Measurements from ENCODE around the gene ASB15.

ASB15 gene

DNA sequence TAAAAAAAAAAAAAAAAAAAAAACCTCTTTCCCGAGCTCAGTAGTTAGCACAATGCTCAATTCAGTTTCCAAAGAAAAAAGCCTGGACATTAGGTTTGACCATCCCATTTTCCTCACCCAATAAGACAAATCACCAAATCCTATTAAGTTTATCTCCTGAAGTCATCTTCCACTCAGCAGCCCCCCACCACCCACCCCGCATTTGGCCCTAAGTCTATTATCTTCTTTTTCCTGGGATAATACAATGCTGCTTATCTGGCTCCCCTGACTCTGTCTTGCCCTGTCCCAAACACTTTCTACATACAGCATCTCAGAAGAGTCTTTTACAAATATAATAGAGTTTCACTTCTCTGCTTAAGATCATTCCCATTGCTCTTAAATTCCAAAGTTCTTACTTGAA is 36.3 kb downstream of the ASB15 start:
- no peak for DNase-seq

DNA sequence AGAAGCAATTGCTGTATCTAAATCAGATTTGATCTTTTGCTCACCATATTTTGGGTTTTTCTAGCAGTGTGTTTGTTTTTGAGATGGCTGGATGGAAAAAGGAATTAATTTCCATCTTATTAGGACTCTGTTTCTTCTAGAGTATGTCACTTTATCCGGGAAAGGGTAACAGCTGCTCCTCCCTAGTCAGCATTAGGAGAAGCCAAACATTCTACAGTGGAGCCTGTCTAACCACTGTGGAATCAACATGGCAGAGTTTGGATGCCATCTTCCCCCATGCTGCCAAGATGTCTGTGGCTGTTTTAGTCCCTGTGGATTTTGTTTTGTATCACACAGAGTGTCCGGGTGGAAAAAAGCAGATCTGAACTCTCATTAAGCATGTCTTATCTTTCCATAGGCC is 38.0 kb downstream of the ASB15 start:
- DNase-seq: no peak

DNA sequence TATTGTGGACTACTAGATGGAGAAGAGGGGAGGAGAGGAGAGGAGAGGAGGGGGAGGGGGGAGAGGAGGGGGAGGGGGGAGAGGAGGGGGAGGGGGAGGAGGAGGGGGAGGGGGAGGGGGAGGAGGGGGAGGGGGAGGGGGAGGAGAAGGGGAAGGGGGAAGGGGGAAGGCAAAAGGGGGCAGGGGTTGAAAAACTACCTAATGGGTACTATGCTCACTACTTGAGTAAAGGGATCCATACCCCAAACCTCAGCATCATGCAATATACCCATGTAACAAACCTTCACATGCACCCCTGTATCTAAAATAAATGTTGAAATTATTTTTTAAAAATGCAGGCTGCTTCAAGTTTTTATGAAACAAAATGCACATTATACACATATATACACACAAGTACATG is 39.0 kb downstream of the ASB15 start:
- no peak for DNase-seq

DNA sequence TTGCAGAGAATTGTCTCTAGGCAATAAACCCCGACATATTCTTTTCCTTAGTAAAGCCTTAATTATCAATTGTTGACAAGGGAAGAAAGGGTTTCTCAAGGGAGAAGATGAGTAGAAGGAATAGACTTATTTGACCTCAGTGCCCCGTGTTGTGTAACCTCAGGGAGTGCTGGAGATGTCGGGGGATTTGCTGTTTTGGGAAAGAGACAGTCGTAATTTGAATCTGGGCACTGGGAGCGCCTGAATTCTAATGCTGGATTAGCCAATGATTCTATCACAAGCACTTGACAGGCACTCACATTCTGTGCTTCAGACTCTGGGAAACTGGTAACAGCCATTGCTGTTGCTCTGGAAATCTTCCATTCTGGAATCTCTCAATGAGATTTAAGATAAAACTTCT is 40.3 kb downstream of the ASB15 start:
- no peak for DNase-seq

DNA sequence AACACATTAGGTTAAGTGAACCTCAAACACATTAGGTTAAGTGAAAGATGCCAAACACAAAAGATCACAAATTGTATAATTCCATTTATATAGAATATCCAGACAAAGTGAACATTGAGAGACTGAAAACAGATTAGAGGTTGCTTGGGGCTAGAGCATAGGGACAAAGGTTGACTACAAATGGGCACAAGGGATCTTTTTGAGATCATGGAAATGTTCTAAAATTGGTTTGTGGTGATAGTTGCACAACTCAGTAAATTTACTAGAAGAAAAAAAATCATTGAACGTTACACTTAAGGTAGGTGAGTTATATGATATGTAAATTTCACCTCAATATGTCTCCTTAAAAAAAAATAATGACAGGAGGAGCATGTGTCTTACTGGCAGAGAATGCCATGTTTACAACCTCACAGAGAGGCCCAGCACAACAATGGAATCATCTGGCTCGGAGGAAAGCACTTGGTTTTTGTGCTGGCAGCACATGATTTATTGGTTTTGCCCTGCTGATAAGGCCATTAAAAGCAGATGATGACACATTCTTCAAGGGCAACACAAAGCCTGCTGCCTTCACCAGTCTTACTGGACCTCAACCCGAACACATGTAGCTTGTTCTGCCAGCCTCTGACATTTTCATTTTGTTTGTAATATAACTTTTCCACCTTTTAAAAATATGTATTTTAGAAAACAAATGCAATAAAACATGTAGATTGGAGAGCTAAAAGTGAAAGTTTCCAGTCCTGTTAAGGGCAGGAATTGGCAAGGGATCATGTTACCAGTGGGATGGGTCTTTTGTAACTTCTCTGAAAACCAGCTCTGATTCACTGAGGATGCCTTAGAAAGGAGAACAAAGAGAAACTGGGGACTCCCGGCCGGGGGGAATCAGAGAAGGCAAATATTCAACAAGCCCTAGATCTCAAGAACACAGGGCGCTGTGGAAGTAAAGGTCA is 42.1 kb downstream of the ASB15 start:
- peak; percentile 73 for DNase-seq

DNA sequence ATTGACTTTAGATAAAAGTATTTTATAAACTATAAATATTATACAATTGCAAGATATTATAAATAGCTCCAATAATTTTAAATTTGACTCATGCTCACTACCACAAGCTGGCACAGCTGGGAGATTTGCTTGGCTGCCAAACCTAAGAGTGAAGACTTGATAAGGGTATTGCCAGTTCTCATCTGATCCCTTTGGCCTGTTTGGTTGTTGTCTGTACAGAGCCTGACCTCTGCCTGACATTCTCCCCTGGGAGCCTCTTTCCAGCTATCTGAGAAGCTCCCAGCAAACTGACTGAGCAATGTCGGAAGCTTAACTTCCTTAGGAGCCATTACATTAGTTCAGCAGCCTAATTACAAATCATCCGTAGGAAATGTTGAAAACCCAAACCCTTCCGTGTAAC is 43.9 kb downstream of the ASB15 start:
- DNase-seq: no peak

DNA sequence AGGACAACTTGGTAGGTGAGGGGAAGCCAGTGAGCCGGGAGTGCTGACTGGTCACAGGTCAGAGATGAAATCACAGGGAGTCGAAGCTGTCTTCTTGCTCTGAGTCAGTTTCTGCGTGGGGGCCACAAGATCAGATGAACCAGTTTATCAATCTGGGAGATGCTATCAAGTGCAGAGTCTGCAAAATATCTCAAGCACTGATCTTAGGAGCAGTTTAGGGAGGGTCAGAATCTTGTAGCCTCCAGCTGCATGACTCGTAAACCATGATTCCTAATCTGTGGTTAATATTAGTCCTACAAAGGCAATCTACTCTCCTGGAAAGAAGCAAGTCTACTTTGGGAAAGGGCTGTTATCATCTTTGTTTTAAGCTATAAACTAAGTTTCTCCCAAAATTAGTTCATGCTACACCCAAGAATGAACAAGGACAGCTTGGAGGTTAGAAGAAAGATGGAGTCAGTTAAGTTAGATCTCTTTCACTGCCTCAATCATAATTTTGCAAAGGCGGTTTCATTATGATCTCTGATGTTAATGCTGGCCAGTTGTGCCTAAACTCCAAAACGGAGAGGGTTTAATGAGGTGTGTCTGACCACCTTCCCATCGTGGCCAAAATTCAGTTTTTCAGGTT is 45.6 kb downstream of the ASB15 start:
- no peak for DNase-seq

DNA sequence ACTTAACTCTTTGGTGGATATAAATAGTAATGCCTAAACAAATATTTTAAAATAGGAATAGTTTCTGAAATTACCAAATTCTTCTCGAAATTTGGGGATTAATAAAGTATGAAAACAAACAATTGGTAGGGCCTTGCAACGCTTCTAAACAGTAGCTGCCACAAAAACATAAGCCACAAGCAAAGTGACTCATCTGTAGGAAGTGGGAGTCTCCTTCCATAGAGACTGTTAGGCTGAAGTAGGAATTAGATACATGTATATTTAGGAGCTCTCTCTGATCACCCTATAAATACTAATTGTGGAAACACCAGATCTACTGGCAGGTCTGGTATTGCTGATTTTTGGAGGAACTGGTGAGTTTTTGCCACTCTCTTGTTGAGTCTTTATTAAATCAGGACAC is 48.3 kb downstream of the ASB15 start:
- no peak for DNase-seq

DNA sequence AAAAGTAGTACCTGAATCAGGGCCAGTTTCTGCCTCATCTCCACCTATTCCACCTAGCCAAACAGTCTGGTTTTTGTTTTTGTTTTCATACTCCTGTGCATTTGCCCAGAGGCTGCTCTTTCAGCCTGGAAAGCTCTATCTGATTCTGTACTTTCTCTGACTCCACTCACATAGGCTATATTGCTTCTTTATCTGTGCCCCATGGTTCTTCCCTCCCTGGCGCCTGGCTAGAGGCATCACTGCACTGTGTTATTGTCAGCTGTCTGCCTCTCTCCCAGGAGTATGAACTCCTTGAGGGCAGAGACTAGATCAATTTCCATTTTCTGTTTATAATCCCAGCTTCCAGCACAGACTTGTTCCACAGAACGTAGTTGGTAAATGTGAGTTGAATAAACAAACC is 49.0 kb downstream of the ASB15 start:
- DNase-seq: no peak

DNA sequence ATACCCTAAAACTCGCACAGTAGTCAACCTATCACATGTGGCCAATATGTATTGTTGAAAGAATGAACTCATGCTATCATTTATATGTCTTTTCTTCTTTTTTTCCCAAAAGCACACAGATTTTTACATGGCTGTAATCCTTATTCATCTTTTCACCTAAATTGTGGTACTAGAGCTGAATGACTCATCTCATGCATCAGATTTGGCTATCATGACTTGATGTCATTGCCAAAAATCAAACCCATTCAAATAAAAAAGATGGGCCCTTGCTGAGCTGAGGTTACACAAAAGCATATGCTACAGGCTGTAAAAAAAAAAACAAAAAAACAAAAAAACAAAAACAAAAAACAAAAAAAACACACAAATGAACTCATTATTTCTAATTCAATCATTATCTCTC is 50.8 kb downstream of the ASB15 start:
- DNase-seq: no peak

DNA sequence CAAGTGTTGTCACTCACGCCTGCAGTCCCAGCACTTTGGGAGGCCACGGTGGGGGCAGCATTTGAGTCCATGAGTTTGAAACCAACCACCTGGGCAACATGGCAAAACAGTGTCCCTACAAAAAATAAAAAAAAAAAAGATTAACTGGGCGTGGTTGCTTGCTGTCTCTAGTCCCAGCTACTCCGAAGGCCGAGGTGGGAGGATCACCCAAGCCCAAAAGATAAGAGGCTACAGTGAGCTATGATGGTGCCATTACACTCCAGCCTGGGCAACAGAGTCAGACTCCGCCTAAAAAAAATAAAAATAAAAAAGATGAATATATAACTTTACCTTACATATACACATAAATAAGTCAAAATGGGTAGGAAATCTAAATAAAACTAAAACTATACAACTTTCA is 51.5 kb downstream of the ASB15 start:
- no peak for DNase-seq

DNA sequence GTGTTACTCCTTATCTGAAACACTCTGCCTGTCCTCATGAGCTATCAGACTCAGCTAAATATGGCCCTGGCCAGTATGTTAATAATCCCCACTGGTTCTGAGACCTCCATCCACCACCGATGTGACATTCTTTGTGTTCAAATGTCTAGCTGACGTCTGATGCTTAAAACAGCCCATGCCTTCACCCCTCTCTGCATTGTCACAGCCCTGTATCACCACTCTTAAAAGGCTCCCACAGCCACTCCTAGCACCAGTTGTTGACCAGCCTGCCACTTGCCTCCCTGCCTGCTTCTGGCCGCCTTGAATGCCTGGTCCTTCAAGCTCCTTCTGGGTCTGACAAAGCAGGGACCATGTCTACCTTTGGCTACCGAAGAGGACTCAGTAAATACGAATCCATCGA is 54.0 kb downstream of the ASB15 start, which contains the start of gene LMOD2:
LMOD2 (plus strand) TSS at position 253 of the 400 bp plus-strand sequence; CDS start at position 351, 98 bp downstream.
- DNase-seq: no peak

DNA sequence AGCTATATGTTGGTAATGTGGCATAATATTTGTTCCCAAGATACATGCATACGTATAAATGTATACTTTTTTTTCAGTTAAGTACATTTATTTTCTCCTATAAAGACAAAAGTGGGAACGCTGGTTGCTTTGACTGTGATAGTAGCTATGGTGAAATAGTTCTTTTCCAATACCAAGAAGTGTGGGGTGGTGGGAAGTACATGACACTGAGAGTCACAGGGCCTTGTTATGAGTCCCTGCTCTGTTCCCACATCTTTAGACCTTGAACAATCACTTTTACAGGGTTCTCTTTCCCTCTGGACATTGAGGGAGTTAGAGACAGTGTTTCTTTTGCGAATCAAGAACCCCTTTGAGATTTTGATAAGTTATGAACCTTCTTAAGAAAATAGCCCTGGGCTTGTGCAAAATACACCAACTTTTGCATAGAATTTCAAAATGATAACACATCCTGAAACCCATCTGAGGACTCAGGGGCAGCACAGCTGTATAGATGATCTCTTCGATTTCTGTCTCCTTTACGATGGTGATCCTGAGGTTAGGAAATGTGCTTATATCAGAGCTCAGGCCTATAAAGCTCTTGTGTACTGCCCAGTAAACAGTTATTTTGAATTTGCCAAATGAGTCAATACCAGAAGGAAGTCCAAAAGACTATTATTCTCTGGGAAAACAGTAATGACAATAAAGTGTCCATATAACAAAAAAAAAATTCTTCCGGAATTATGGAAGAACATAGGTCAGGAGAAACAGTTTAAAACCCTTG is 55.1 kb downstream of the ASB15 start:
- no peak for DNase-seq

DNA sequence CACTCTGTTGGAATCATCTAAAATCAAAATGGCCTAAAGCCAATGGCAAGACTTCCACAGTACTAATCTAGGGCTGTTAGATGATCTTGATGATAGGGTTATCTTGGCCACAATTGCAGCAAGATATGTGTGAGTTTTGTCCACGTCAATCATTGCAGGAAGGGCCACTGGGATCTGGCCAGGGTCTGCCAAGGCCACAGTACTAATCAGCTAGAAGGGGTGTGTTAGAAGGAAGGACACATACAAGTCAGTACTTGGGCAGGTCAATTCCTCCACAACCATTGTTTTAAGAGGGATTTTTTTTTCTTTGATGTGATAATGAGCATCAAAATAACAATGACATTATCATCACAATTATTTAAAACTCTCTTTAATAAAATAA is 55.7 kb downstream of the ASB15 start:
- DNase-seq: no peak

DNA sequence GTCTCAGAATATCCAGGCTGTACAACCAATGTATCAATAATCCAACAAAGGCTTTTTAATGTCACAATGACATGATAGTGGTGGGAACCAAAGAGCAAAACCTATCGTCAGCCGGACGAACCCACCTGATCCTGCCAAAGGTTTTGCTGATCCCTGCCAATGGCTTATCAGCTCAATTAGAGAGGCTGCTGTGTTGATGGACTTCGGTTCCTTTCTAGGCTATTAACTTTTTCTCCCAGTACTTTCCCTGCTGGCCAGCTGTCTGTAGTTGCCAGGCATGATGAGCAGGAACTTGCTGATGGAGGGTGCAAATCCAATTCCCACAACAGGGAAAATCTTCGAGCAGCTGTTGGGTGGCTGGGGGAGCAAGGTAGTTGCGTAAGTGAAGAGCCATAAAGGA is 56.4 kb downstream of the ASB15 start:
- DNase-seq: no peak

DNA sequence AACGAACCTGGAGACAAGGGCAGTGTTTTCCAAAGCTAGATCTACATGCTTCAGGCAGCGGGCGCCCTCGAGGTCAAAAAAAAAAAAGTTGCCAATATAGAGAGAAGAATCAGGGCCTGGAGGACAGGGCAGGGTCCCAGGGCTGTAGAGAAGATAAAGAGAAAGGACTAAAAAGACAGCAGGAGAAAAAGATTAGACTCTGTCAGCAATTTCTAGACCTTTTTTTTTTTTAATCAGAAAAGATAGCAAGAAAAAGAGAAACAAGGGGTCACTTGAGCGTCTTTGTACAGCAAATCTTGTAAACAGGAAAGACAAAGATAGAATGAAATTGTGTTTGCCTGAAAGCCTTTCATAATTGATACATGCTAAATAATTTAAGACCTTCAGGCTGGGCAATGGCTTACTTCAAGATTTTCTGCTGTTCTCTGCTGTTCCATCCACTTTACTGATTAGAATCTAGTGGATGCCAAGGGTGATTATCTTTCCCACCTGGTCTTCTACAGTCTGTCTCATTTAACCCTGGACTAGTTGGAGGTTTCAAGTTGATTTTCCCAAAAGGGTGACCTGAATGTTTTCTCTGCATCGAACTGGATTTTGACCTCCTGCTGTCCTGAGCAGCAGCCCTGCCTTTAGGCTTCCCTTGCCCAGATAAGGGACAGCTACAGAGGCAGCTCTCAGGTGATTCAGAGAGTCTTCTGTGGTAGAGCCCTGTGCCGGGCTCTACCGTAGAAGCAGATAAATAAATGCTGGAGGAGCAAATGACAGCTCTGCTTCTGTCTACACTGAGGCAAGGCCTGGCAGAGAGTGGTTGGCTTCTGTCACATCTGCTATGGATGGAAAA is 59.1 kb downstream of the ASB15 start:
- DNase-seq: no peak

DNA sequence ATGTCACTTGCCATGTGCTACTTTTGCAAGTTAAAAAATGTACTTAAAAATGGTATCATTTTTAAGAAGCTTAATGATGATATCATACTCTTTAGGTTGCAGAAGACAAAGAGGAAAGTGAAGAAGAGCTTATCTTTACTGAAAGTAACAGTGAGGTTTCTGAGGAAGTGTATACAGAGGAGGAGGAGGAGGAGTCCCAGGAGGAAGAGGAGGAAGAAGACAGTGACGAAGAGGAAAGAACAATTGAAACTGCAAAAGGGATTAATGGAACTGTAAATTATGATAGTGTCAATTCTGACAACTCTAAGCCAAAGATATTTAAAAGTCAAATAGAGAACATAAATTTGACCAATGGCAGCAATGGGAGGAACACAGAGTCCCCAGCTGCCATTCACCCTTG is 60.1 kb downstream of the ASB15 start:
- no peak for DNase-seq

DNA sequence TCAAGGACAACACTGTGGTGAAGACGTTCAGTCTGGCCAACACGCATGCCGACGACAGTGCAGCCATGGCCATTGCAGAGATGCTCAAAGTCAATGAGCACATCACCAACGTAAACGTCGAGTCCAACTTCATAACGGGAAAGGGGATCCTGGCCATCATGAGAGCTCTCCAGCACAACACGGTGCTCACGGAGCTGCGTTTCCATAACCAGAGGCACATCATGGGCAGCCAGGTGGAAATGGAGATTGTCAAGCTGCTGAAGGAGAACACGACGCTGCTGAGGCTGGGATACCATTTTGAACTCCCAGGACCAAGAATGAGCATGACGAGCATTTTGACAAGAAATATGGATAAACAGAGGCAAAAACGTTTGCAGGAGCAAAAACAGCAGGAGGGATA is 60.7 kb downstream of the ASB15 start:
- no peak for DNase-seq

DNA sequence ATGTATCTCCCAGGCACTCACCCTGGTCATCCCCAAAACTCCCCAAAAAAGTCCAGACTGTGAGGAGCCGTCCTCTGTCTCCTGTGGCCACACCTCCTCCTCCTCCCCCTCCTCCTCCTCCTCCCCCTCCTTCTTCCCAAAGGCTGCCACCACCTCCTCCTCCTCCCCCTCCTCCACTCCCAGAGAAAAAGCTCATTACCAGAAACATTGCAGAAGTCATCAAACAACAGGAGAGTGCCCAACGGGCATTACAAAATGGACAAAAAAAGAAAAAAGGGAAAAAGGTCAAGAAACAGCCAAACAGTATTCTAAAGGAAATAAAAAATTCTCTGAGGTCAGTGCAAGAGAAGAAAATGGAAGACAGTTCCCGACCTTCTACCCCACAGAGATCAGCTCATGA is 61.1 kb downstream of the ASB15 start:
- no peak for DNase-seq

DNA sequence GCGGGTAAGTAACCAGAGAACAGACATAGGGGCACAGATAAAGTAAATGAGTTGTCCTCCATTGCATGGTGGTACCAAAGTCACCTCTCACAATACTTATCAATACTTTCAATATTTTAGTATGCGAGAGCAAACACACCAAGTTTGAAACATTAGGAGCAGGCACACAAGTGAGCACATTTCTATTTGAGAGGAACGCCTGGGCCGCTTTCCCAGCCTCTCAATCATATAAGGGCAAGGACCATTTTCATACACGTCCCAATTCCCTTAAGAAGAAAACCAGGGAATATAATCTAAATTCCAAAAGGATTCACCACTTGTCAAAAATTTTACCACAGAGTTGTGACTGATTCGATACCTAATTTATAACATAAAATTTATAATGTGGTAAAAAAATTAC is 61.6 kb downstream of the ASB15 start:
- no peak for DNase-seq

DNA sequence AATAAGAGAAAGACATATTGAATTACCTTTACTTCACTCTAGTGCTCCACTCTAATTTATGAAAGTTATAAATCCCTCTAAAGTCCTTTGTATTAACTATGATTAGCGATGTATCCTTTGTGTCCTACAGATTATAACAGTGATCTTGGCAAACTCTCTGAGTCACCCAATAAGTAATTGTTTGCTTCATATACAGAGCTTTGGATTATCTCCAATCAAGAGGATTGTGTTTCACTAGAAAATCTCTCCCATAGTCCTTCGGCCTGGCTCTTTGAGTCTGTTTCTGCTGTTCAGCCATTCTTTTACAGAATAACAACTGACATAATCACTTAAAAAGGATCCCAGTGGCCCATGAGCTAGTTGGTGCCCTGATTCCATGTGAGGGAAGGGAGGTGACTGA is 63.5 kb downstream of the ASB15 start:
- no peak for DNase-seq

DNA sequence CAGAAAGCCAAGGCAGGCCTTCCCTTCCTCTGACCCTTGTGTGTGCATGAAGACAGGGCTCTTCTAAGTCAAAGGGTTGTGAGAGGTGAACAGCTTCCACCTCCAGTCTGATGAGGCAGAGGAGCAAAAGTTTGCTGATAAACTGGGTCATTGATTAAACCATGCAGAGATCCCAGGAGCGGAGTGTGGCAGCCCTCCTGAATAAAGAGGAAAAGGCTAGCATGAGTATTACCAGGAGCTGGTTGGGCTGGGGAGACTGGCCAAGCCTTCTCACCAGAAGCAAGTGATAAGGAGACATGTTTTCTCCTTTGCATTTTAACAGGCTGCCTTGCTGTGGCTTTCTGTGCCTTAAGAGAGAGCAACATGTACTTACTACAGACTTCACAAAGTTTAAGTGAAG is 64.3 kb downstream of the ASB15 start:
- no peak for DNase-seq

DNA sequence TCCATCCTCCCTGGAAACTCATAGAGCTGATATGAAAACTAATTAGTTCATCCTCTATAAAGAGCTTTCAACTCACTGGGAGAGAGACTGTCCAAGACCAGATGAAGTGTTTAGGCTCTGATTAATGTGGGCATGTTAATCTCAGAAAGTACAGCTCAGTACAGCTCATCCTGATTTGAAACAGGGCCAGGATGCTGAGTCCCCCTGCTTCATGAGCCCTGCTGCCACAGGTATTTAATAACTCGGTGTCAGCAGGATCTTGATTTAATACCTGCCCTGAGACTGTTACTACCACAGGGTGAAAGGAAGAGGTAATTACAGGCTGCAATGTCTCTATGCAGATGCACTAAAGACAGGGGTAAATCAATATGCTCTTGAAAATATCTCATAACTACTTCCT is 64.9 kb downstream of the ASB15 start:
- DNase-seq: no peak

Data from NCI-H2029 (cell line).